ENCODE measurements around the gene CD22.
"Not testable (repeated sequence)": the region's sequence is repeated elsewhere in the genome, so short reads cannot be mapped to it uniquely, and the experiment has no call there.

CD22 gene

GRCh38 chr19:35357867-35358573, 29.0 kb downstream of the CD22 start, which contains the start of gene FFAR3:
FFAR3 (plus strand) TSS chr19:35358460; CDS start chr19:35358891, 431 bp downstream.
- TF ChIP-seq CTCF (conservative IDR thresholded peaks at IDR 0.05), result no peak
- TF ChIP-seq ZFX (IDR thresholded peaks at IDR 0.05), result no peak
- H3K27ac ChIP-seq, result no peak within 1 kb of the TSS

- not testable (repeated sequence) for H3K27ac ChIP-seq
These were observed 29.8 kb downstream of the CD22 start for GRCh38 chr19:35358834-35359233.

GRCh38 chr19:35359395-35359794, 30.4 kb downstream of the CD22 start:
- H3K27ac ChIP-seq, result not testable (repeated sequence)

- H3K27ac ChIP-seq, result not testable (repeated sequence)
These were observed 31.1 kb downstream of the CD22 start for GRCh38 chr19:35360081-35360480.

GRCh38 chr19:35360880-35361420, 32.0 kb downstream of the CD22 start:
- TF ChIP-seq CTCF (conservative IDR thresholded peaks at IDR 0.05) (no peak), ZFX (IDR thresholded peaks at IDR 0.05) (no peak)
- no peak overlapping the region for H3K27ac ChIP-seq

- H3K27ac ChIP-seq, result no peak overlapping the region
- TF ChIP-seq ZFX (IDR thresholded peaks at IDR 0.05) (no peak), CTCF (conservative IDR thresholded peaks at IDR 0.05) (no peak)
These were observed 33.4 kb downstream of the CD22 start for GRCh38 chr19:35362261-35363000.

- no peak overlapping the region for H3K27ac ChIP-seq
- TF ChIP-seq ZFX (IDR thresholded peaks at IDR 0.05) (no peak), CTCF (conservative IDR thresholded peaks at IDR 0.05) (no peak)
These were observed 34.1 kb downstream of the CD22 start for GRCh38 chr19:35363001-35363590.

GRCh38 chr19:35363711-35364425, 34.9 kb downstream of the CD22 start:
- no peak overlapping the region for H3K27ac ChIP-seq
- TF ChIP-seq ZFX (IDR thresholded peaks at IDR 0.05) (no peak), CTCF (conservative IDR thresholded peaks at IDR 0.05) (no peak)

Data from C4-2B (cell line).